Renal cortex interstitium (tissue), 11 donors: ENCODE results near the gene NIPAL1. TPM values are rescaled to one million over a fixed set of nuclear protein-coding genes. Genes with fewer than 3 reads are reported as not detected.

Experiments used
- DNase-seq, 11 donors: peaks; one replicate each; pipeline ENCODE4 v3.0.0-alpha.2; 2013; ENCODE audit warnings: low read depth in 9 of 11, low spot score in 4 of 11; ENCODE audit errors: extremely low read depth in 1 of 11
- polyA plus RNA-seq, 3 donors: library from polyadenylated mRNA; unstranded; fragments of 120-200 nt; gene quantifications; one replicate each; pipeline ENCODE4 v1.2.1, GENCODE V29; 2013; ENCODE audit not compliant: insufficient read length in 3 of 3

Gene NIPAL1
- polyA plus RNA-seq, 3 donors = 8.6 to 11.1 (median 8.8) TPM

DNA sequence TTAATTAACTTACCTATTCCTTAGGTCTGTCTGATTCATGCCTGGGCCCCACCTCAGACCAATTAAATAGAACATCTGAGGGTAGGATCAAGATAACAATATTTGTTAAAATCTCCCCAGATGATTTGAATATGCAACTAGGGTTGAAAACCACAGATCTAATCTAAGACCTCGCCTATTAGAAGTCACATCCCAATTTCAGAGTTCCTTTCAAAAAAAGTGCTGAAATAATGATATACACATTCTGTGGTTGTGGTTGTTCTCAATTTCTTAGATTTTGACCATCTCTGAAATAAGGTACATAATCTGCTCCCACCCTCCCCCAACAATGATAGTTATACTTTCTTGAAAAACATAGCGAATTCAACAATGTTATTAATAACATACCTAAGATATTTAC, 27.7 kb downstream of the NIPAL1 start:
- no peak for DNase-seq

DNA sequence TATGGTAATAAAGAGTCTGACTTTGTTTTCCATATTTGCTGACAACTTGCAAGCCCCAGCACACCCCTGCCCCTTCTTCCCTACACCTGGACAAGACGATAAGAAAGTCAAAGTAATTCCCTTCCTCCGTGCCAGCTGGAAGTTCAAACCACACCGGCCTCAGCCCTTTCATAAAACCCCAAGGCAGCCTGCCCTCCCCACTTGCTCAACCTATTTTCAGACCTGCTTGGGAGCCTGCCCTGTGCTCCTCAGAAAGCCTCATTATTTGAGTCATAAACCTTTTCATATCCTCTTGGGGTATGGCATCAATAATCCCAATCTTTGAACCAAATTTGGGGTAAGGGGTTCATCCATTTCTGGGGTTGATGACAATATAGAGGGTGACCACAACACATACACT, 29.5 kb downstream of the NIPAL1 start:
- DNase-seq = no peak

DNA sequence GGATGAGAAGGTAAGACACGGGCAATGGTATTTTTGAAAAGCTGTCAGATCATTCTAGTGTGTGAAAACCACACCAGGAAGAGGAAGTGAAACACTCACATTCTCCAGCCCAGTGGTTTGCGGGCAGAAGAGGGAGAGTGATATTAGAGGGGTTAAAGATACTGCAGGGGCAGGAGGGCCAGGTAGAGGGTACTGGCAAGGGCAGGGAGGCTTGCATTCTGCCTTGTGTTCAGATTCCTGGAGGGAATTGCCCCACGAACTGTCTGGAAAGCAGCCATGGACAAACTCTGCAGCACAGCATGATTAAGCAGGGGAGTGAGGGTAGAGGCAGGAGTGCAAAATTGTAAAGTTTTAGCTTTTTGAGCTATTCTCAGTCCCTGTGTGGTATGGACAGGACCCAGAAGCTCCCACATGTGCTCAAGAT, 30.9 kb downstream of the NIPAL1 start:
- no peak for DNase-seq

- no peak for DNase-seq
Measured at GRCh38 chr4:48047896-48048295, 31.3 kb downstream of the NIPAL1 start.

DNA sequence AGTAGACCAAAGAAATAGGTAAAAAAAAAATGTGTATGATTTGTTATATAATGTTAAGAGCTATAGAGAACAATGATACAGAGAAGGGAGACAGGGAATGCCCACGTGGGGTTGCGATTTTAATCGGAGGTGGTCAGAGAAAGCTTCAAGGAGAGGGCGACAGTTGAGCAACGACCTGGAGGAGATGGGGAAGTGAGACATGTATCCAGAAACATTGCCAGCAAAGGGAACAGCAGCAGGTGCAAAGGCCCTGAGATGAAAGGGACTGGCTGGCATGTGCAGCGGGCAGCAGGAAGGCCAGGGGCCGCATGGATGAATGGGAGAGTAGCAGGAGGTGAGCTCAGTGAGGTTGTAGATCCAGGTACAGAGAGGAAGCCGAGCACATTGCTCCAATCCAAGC, 32.9 kb downstream of the NIPAL1 start:
- DNase-seq = no peak

GRCh38 chr4:48051078-48051477, 34.5 kb downstream of the NIPAL1 start:
- no peak for DNase-seq

DNA sequence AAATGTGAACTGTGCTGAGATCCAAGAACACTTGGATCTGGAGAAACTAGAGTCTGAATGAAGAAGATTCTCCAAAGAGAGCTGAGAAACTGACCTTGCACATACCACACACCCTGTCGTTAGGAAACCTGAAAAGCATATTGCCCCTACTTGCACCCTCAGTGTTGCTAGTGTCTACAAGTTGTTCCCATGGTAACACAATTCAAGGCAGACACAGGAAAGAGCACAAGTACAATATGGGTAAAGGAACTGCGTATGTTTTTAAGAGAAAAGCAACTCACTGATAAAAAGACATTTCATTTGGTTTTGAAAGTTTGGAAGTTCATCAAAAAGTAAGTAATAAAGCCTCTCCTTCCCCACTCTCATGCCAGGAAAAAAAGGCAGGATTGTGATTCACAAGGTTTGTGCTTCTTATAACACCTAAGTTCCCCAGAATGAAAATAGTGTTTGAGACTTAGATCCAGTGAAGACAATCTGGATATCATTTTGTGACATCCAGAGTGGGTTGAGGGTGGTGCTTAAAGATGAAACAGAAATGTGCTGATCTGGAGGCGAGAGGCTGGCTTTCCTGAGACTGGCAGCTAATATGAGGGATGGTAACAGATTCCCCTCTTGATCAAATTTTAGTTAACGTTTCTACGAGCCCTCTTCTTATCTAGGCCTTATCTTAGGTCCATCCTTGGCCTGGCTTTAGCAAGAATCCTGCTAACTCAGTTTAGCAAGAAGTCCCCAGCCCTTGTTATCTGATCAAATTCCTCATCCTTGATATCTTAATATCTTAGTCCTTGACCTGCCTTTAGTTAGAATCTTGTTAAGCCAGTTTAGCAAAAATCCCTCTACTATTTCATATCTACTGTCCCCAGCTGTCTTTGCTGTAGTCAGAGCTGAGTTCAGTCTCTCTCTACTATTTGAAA, 42.3 kb downstream of the NIPAL1 start:
- DNase-seq = no peak

DNA sequence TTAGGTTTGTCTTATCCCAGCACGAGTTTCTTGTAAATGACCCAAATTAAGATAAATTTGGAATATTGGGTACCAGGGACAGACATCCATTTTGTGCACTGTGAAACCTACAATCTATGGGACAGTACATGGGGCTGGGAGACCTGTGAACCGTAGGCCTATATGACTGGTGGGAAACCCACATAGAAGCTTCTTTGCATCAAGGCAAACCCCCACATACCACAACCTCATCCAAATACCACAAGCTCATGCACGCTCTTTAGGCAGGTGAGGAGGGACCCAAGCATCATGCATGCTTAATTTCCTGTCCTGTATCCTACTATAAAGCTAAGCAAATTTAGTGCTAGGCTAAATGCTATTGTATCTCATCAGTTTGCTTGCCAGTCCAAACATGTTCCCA, 47.8 kb downstream of the NIPAL1 start:
- DNase-seq = no peak

GRCh38 chr4:48065587-48066052, 49.0 kb downstream of the NIPAL1 start:
- DNase-seq = no peak

- no peak for DNase-seq
Measured at GRCh38 chr4:48067536-48067935, 51.0 kb downstream of the NIPAL1 start.

DNA sequence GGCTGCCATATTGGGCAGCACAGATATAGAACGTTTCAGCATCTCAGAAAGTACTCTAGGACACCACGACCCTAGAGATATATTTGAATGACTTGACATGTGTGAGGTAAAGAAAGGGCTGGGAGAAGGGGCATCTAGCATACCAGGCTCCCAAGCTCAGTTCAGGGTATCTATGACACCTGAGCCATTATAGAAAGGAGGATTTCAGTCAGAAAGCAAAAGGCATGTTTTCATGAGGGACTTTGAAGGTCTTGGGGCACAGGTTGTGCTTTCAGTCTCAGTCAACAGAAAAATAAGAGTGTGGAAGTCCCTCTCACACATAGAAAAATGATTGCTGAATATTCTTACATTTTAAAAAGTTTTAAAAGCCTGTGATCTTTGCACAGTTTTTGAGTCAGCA, 51.6 kb downstream of the NIPAL1 start:
- DNase-seq = no peak

- no peak for DNase-seq
Measured at GRCh38 chr4:48069026-48069425, 52.5 kb downstream of the NIPAL1 start.

- DNase-seq = no peak
Measured at GRCh38 chr4:48071191-48071590, 54.6 kb downstream of the NIPAL1 start.

DNA sequence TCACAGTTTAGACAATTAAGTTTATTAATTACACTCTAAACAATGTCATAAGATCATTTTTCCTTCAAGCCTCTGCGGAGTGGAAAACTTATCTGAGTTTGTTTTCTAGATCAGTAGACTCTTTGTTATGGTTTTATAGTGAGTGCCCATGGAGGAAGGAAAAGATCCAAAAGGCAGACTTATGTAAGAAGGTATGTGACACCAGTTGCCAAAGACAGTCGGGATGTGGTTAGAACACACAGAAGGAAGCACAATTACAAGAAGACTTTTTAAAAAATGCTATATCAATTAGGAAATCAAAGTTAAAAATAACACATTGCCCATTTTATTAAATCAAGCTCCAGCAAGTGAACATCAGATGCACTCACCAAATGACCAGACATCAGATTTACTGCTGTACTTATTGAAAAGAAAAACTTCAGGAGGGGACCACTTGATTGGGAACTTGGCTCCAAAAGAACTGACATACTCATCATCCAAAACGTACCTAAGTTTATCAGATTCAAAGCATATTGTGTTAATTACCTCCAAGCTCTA, 57.1 kb downstream of the NIPAL1 start:
- DNase-seq = no peak

DNA sequence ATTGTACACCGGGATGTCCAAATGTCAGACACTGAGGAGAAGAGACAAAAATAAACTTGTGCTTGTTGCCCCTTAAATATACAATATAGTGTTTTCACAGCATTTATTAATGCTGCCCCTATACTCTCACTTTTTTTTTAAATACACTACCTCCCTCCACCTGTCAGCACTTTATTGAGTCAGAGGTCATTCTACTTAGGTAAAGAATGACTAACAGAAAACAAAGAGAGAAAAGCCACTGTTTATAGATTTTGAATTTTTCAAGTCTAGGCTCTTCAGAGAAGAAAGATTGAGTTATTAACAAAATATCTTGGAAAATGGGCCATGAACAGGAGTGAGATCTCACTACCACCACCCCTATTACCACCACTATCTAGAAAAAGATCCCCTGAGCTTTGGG, 58.1 kb downstream of the NIPAL1 start:
- DNase-seq = no peak

DNA sequence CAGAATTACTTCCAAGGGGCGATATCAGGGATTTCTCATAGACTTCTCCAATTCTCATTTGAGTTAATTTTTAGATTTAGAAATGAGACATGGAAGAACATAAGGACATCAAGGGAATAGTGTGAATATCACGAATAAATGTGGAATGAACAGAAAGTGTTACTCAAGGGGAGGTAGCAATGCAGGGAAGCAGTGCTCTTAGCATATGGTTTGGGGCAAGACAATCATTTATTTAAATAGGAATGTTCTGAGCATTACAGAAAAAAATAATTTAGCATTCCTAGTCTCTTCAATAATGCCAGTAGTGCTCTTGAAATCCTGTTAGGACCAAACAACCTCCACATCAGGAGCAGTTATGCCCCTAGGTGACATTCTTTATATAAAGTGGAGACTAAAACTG, 61.9 kb downstream of the NIPAL1 start:
- no peak for DNase-seq

DNA sequence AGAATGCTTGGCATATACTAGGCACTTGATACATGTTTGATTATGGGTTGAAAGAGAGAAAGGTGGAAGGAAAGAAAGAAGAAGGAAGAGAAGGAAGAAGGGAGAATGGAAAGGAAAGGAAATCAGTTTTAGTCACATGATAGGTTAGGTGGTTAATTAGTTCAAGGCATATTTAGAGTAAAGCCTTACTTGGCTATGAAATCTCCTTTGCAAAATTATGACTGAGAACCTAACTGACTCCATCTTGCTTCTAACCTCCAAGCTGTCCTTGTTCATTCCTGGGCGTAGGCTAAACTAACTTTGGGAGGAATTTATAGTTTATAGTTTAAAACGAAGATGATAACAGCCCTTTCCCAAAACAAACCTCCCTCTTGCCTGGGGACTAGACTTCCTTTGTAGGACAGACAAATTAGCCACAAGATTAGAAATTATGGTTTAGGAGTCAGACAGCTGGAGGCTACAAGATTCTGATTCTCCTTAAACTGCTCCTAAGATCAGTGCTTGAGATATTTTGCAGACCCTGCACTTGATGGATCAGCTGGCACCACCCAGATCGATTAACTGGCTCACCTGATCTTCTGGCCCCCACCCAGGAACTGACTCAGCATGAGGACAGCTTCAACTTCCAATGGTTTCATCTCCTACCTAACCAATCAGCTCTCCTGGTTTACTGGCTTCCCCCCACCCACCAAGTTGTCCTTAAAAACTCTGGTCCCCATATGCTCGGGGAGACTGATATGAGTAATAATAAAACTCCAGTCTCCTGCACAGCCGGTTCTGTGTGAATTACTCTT, 62.5 kb downstream of the NIPAL1 start:
- no peak for DNase-seq

DNA sequence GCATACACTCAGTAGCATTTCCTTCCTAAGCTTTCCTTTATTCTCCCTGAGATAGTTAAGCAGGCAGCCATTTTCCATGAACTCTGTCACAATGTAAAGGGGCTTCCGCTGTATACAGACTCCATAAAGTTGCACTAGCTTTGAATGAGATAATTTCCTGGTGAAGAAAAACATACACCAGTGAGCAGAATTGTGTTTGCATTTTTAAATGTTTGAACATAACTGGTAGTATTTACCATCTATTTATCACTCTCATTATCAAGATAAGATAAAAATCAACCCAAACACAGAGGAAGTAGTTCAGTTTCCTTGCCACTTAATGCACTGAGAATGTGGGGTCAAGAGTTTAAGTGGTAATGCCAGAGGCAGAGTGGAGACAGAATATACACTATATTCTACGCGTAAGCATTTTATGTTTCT, 63.4 kb downstream of the NIPAL1 start:
- no peak for DNase-seq

DNA sequence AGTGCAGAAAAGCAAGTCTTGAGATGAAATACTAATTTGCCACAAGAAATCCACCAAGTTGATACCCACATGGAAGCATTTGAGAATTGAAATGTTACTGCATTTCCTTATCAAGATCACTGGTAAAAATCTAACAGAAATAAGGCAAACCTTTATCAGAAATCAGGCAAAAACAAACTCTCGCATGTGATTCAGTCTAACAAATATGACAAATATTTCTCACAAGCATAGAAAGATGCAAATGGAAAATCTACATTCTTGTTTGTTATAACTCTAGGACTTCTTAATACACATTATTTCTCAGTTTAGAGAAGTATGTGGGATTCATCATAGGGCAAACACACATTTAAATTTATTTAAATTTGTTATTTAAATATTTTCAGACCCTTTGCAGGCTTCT, 64.6 kb downstream of the NIPAL1 start:
- DNase-seq = no peak

- no peak for DNase-seq
Measured at GRCh38 chr4:48082956-48083355, 66.4 kb downstream of the NIPAL1 start.
